Naive thymus-derived CD4-positive, alpha-beta T cell (primary cell): ENCODE data around the gene TXNDC5. TPM values are rescaled to one million over a fixed set of nuclear protein-coding genes. Genes with fewer than 3 reads are reported as not detected.

ENCODE experiments used
- ATAC-seq: fragments of 150-1000 bp; cut with Tn5 transposase; 2 replicates; pipeline ENCODE4 v1.10.0; 2021; ENCODE audit warnings: mild to moderate bottlenecking, moderate library complexity
- CTCF ChIA-PET: fragments of 350-600 bp; sonication (Branson Sonifier 250); formaldehyde crosslinking; loops from one replicate; lab custom pipeline; 2021; ENCODE audit warnings: antibody characterized with exemption; lab: Charles Lee
- POLR2A ChIA-PET: fragments of 350-600 bp; sonication (Branson Sonifier 250); formaldehyde crosslinking; loops from one replicate; lab custom pipeline; 2021; ENCODE audit warnings: antibody characterized with exemption, inconsistent platforms; lab: Charles Lee
- DNase-seq, 9 donors: peaks; one replicate each; pipeline versions ENCODE4 v3.0.0 to v3.0.0-alpha.2; 2020 to 2022; ENCODE audit warnings: mixed read lengths in 1 of 9
- H3K27ac ChIP-seq: one replicate; pipeline ENCODE4 v1.7.0; 2013; ENCODE audit warnings: mild to moderate bottlenecking, low read depth, low read length, moderate library complexity
- H3K27me3 ChIP-seq, 2 donors: one replicate each; pipeline ENCODE4 v1.7.0; 2013; ENCODE audit warnings: low read length in 2 of 2, mild to moderate bottlenecking in 2 of 2, moderate library complexity in 2 of 2; ENCODE audit not compliant: control insufficient read depth in 2 of 2, insufficient read depth in 2 of 2
- H3K36me3 ChIP-seq, 3 experiments: 1 replicate in 2 of 3; 2 replicates in 1 of 3; pipeline ENCODE4 v1.7.0; 2013; ENCODE audit warnings: low read length in 3 of 3, mild to moderate bottlenecking in 3 of 3, moderate library complexity in 1 of 3; ENCODE audit not compliant: insufficient read depth in 3 of 3, control insufficient read depth in 2 of 3
- H3K4me1 ChIP-seq, 2 donors: one replicate each; pipeline ENCODE4 v1.7.0; 2013; ENCODE audit warnings: low read length in 2 of 2, mild to moderate bottlenecking in 2 of 2, moderate library complexity in 1 of 2; ENCODE audit not compliant: control insufficient read depth in 2 of 2, insufficient read depth in 2 of 2
- H3K4me3 ChIP-seq: 2 replicates; pipeline ENCODE4 v1.7.0; 2013; ENCODE audit warnings: mild to moderate bottlenecking, low read length
- H3K9me3 ChIP-seq, 3 experiments: 1 replicate in 2 of 3; 2 replicates in 1 of 3; pipeline ENCODE4 v1.7.0; 2013; ENCODE audit warnings: low read length in 3 of 3; ENCODE audit not compliant: control insufficient read depth in 2 of 3
- H3K27ac Mint-ChIP-seq, 9 donors: one replicate each; pipeline ENCODE4 v1.8.0; 2020 to 2022; ENCODE audit warnings: mixed read lengths in 9 of 9, mild to moderate bottlenecking in 8 of 9, moderate library complexity in 5 of 9, inconsistent platforms in 2 of 9
- H3K27me3 Mint-ChIP-seq, 5 donors: one replicate each; pipeline ENCODE4 v1.8.0; 2021 to 2022; ENCODE audit warnings: mixed read lengths in 5 of 5, mild to moderate bottlenecking in 1 of 5
- H3K36me3 Mint-ChIP-seq, 5 donors: one replicate each; pipeline ENCODE4 v1.8.0; 2020 to 2022; ENCODE audit warnings: mixed read lengths in 5 of 5, mild to moderate bottlenecking in 3 of 5, inconsistent platforms in 1 of 5
- H3K4me1 Mint-ChIP-seq, 7 donors: one replicate each; pipeline ENCODE4 v1.8.0; 2020 to 2022; ENCODE audit warnings: mixed read lengths in 7 of 7, mild to moderate bottlenecking in 3 of 7, inconsistent platforms in 1 of 7
- H3K4me3 Mint-ChIP-seq, 10 donors: one replicate each; pipeline ENCODE4 v1.8.0; 2020 to 2022; ENCODE audit warnings: mild to moderate bottlenecking in 10 of 10, mixed read lengths in 10 of 10, moderate library complexity in 6 of 10, inconsistent platforms in 2 of 10
- H3K9me3 Mint-ChIP-seq, 11 donors: one replicate each; pipeline ENCODE4 v1.8.0; 2020 to 2022; ENCODE audit warnings: mixed read lengths in 11 of 11, mild to moderate bottlenecking in 4 of 11, inconsistent platforms in 1 of 11, moderate library complexity in 1 of 11
- intact Hi-C, 2 donors: fragments of 100-400 bp; cut with micrococcal nuclease; formaldehyde crosslinking; loops; one replicate each; pipeline ENCODE4 v1.15.1; 2023
- polyA plus RNA-seq, 2 donors: library from polyadenylated mRNA; unstranded; fragments of 300-500 nt; fragmentation: Illumina TruSeq; gene quantifications; one replicate each; pipeline ENCODE4 v1.2.3, GENCODE V29; 2021
- total RNA-seq, 6 experiments: library from RNA in 5 of 6; stranded (reverse) in 5 of 6; gene quantifications; 1 replicate in 5 of 6; 2 replicates in 1 of 6; pipeline ENCODE4 v1.2.3 and lab custom pipeline; 2021 to 2026

Gene TXNDC5
- total and polyA plus RNA-seq, 7 experiments from 2014 or later = 11.5 to 48.6 (median 21.4) TPM

DNA sequence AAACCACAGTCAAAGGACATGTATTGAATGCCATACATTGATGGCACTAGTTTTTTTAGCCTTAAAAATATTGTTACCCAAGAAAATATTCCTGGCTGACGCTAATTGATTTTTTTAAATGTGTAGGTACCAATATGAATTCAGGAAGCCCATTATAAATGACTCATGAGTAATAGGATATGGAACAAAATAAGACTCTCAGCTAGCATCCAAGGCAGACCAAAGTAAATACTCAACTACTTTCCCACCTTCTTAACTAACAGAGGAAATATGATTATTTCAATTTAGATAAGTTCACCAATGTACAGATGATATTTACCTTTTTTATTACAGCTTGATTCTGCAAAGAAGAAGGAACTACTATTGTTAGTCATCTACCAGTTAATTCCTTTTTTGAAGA, 43.2 kb upstream of the TXNDC5 start:
- Mint-ChIP-seq H3K36me3 (peaks cover 0 to 11% (median 7%) of the 10 kb centered on the region in 5 donors), H3K27ac (no peak overlapping the region), H3K4me3 (no peak overlapping the region), H3K9me3 (peaks cover 0 to 20% (median 6%) of the 10 kb centered on the region in 11 donors), H3K4me1 (no peaks in the 10 kb centered on the region), H3K27me3 (peaks cover 0 to 26% (median 15%) of the 10 kb centered on the region in 5 donors)
- ATAC-seq (no peak), DNase-seq (no peak)
- no peak overlapping the region for H3K4me3 ChIP-seq
- ChIA-PET CTCF (no interaction called here), POLR2A (no interaction called here)
- H3K27ac ChIP-seq = no peak overlapping the region
- intact Hi-C loops = no loop called here
- H3K9me3 ChIP-seq = no peaks in the 10 kb centered on the region
- no peaks in the 10 kb centered on the region for H3K4me1 ChIP-seq
- no peaks in the 10 kb centered on the region for H3K27me3 ChIP-seq
- H3K36me3 ChIP-seq = no peaks in the 10 kb centered on the region

DNA sequence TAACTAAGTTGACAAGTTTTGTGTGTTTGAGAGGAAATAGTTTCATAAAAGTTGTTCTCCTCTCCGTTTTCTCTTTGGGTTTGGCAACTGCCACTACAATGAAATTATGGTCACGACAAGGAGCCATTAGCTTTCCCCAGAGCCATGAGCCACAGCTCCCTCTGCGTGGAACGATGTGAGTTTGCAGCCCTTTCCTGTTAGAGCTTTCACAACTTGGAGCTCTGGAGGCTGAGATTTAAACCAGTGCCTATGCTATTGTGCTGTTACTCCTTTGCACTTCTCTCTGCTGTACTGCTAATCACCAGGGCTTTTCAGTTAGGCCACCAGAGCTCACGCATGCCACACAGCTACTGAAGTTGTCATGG, 29.3 kb upstream of the TXNDC5 start:
- DNase-seq (no peak), ATAC-seq (no peak)
- POLR2A ChIA-PET = no interaction called here
- H3K4me3 Mint-ChIP-seq = no peak overlapping the region
- no peaks in the 10 kb centered on the region for H3K9me3 ChIP-seq
- CTCF ChIA-PET = no interaction called here
- no peak overlapping the region for H3K27ac Mint-ChIP-seq
- no peaks in the 10 kb centered on the region for H3K4me1 ChIP-seq
- H3K27me3 Mint-ChIP-seq = peaks cover 0 to 15% (median 13%) of the 10 kb centered on the region in 5 donors
- peaks cover 0 to 13% (median 0%) of the 10 kb centered on the region in 11 donors for H3K9me3 Mint-ChIP-seq
- no peaks in the 10 kb centered on the region for H3K27me3 ChIP-seq
- H3K4me1 Mint-ChIP-seq = no peaks in the 10 kb centered on the region
- no peaks in the 10 kb centered on the region for H3K36me3 ChIP-seq
- intact Hi-C loops = no loop called here
- peaks cover 0 to 6% (median 0%) of the 10 kb centered on the region in 5 donors for H3K36me3 Mint-ChIP-seq
- H3K4me3 ChIP-seq = no peak overlapping the region
- H3K27ac ChIP-seq = no peak overlapping the region

DNA sequence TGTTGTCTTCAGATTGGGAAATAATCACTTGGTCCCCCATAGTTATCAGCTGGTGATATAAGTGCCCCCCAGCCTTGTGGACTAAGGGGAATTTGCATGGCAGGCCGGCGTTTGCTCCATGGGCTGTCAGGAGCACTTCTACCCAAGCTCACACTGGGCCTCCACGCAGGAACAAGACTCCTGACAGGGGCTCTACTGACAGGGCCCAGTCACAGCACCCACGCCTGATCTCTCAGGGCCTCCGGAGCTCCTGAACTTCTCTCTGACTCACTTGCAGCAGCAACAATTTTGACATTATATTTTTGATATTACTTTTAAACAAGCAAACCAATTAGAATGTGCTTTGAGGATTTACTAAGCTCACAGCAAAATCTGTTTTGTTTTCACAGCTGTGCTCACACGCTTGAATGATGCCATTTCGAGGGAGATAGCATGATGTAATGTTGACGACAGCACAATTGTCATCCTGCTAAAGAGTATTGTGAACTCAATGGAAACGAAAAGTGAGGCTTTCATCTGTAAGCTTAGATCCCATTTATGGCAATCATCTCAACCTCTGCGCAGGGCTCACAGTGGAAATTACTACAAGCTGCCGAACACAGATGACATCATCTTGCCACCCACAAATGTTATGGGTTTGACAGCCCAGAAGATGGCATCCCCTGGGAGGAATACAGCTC, 28.7 kb upstream of the TXNDC5 start:
- ATAC-seq (no peak), DNase-seq (no peak)
- H3K27ac Mint-ChIP-seq = no peak overlapping the region
- no peak overlapping the region for H3K27ac ChIP-seq
- H3K4me1 ChIP-seq = no peaks in the 10 kb centered on the region
- ChIA-PET CTCF (no interaction called here), POLR2A (no interaction called here)
- peaks cover 0 to 6% (median 0%) of the 10 kb centered on the region in 5 donors for H3K36me3 Mint-ChIP-seq
- H3K4me3 Mint-ChIP-seq = no peak overlapping the region
- peaks cover 0 to 18% (median 15%) of the 10 kb centered on the region in 5 donors for H3K27me3 Mint-ChIP-seq
- no peaks in the 10 kb centered on the region for H3K4me1 Mint-ChIP-seq
- no peaks in the 10 kb centered on the region for H3K9me3 ChIP-seq
- no peak overlapping the region for H3K4me3 ChIP-seq
- no peaks in the 10 kb centered on the region for H3K36me3 ChIP-seq
- H3K27me3 ChIP-seq = no peaks in the 10 kb centered on the region
- intact Hi-C loops = no loop called here
- peaks cover 0 to 13% (median 0%) of the 10 kb centered on the region in 11 donors for H3K9me3 Mint-ChIP-seq

DNA sequence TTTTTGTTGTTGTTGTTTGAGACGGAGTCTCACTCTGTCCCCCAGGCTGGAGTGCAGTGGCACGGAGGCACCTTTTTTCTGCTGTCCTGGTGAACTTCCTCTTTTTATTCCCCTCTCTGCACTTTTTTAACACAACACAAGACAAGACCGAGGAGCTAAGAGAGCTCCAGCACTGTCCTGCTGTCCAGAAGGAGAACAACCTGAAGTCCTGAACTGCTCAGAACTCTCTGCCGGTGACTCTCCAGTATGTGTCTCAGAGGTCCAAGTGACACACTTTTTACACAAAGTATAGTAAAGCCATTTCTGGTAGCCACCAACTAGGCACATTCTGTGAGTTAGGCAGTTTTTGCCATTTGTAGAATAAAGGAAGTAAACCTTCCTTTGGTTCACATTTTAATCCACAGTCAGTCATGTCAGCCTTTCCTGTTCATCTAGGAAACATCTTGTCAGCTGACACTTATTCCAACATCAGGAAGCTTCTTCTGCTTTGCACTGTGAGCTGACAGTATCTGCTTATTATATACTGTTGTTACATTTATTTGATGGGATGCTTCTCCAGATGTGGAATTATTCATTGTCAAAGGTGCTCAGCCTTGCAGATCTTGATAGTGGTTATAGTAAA, 28.1 kb upstream of the TXNDC5 start:
- H3K36me3 Mint-ChIP-seq = peaks cover 0 to 6% (median 0%) of the 10 kb centered on the region in 5 donors
- DNase-seq (no peak), ATAC-seq (peak; percentile 41)
- POLR2A ChIA-PET = no interaction called here
- no peaks in the 10 kb centered on the region for H3K9me3 ChIP-seq
- CTCF ChIA-PET = no interaction called here
- no peak overlapping the region for H3K4me3 Mint-ChIP-seq
- peaks cover 0 to 13% (median 0%) of the 10 kb centered on the region in 11 donors for H3K9me3 Mint-ChIP-seq
- H3K4me1 ChIP-seq = no peaks in the 10 kb centered on the region
- no peak overlapping the region for H3K4me3 ChIP-seq
- H3K27me3 ChIP-seq = no peaks in the 10 kb centered on the region
- no peaks in the 10 kb centered on the region for H3K36me3 ChIP-seq
- H3K27ac Mint-ChIP-seq = no peak overlapping the region
- H3K27me3 Mint-ChIP-seq = peaks cover 0 to 19% (median 15%) of the 10 kb centered on the region in 5 donors
- intact Hi-C loops = no loop called here
- no peak overlapping the region for H3K27ac ChIP-seq
- H3K4me1 Mint-ChIP-seq = no peaks in the 10 kb centered on the region

DNA sequence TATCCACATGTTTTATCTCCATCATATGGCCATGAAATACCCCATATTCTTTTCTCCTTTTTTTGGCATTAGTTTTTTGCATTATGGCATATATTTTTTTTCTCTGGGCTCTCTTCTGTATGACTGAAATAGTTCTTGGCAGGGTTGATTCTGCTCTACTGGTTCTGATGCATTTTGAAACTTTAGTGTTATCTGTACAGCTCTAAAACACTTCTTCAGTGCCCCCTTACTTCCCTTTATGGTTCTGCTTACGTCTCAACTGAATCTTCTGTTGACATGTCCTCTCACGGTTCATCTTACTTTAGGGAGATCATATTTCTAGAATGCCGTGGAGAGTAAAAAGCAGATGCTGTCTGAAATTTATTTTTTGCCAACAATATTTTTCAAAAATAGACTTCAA, 23.2 kb upstream of the TXNDC5 start:
- no peaks in the 10 kb centered on the region for H3K4me1 ChIP-seq
- H3K36me3 ChIP-seq = no peaks in the 10 kb centered on the region
- DNase-seq (no peak), ATAC-seq (peak; percentile 41)
- POLR2A ChIA-PET = no interaction called here
- no peak overlapping the region for H3K27ac Mint-ChIP-seq
- no peaks in the 10 kb centered on the region for H3K27me3 ChIP-seq
- peaks cover 5 to 14% (median 11%) of the 10 kb centered on the region in 5 donors for H3K27me3 Mint-ChIP-seq
- no peak overlapping the region for H3K27ac ChIP-seq
- no peaks in the 10 kb centered on the region for H3K4me1 Mint-ChIP-seq
- intact Hi-C loops = no loop called here
- H3K9me3 ChIP-seq = no peaks in the 10 kb centered on the region
- no peaks in the 10 kb centered on the region for H3K36me3 Mint-ChIP-seq
- CTCF ChIA-PET = no interaction called here
- peaks cover 0 to 5% (median 0%) of the 10 kb centered on the region in 11 donors for H3K9me3 Mint-ChIP-seq
- H3K4me3 Mint-ChIP-seq = no peak overlapping the region
- no peak overlapping the region for H3K4me3 ChIP-seq

DNA sequence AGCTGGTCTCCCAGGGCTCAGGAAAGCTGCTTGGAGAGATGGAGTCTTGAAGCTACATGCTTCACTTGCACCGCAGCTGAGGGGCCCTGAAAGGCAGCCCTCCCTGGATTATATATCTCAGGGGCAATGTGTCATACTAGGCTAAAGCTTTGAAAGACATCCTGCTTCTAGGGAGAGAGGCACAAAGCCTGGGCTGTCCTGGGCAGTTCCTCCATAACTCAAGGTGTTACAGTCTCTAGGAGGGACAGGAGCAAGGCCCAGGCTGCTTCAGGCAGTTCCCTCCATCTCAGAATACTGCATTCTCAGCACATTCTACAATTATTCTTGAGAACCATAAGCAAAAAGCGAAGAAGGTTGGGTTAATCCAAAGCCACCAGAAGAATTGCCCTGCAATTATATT, 22.0 kb upstream of the TXNDC5 start:
- DNase-seq (no peak), ATAC-seq (no peak)
- peaks cover 11 to 21% (median 11%) of the 10 kb centered on the region in 5 donors for H3K27me3 Mint-ChIP-seq
- no peaks in the 10 kb centered on the region for H3K4me1 Mint-ChIP-seq
- no peaks in the 10 kb centered on the region for H3K36me3 ChIP-seq
- no peak overlapping the region for H3K4me3 ChIP-seq
- ChIA-PET CTCF (no interaction called here), POLR2A (no interaction called here)
- no peaks in the 10 kb centered on the region for H3K9me3 ChIP-seq
- H3K27ac Mint-ChIP-seq = no peak overlapping the region
- no peaks in the 10 kb centered on the region for H3K27me3 ChIP-seq
- H3K4me3 Mint-ChIP-seq = no peak overlapping the region
- no peaks in the 10 kb centered on the region for H3K4me1 ChIP-seq
- no peak overlapping the region for H3K27ac ChIP-seq
- peaks cover 0 to 7% (median 0%) of the 10 kb centered on the region in 11 donors for H3K9me3 Mint-ChIP-seq
- intact Hi-C loops = no loop called here
- H3K36me3 Mint-ChIP-seq = no peaks in the 10 kb centered on the region

DNA sequence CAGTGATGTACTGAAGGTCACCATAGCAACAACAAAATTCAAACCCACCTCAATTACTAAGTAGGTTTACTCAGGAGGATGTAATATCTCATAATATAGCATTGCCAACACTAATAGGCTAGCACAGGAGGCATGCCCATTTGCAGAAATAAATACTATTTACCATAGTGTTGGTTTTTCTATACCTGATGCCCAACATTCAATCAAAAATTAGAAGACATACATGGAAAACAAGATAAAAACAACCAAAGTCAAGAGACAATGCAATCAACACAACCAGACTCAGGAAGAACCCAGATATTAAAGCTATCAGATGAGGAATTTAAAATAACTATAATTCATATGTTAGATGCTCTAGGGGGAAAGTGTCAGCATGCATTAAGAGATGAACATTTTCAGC, 14.3 kb upstream of the TXNDC5 start:
- no peaks in the 10 kb centered on the region for H3K4me1 Mint-ChIP-seq
- intact Hi-C loops = no loop called here
- peaks cover 2 to 32% (median 21%) of the 10 kb centered on the region in 11 donors for H3K9me3 Mint-ChIP-seq
- H3K27ac Mint-ChIP-seq = no peak overlapping the region
- ChIA-PET POLR2A (no interaction called here), CTCF (no interaction called here)
- H3K4me1 ChIP-seq = no peaks in the 10 kb centered on the region
- no peak for ATAC-seq
- peaks cover 15 to 38% (median 20%) of the 10 kb centered on the region in 5 donors for H3K27me3 Mint-ChIP-seq
- H3K36me3 Mint-ChIP-seq = peaks cover 0 to 20% (median 3%) of the 10 kb centered on the region in 5 donors
- H3K4me3 ChIP-seq = no peak overlapping the region
- no peaks in the 10 kb centered on the region for H3K27me3 ChIP-seq
- H3K4me3 Mint-ChIP-seq = no peak overlapping the region
- DNase-seq = no peak
- no peak overlapping the region for H3K27ac ChIP-seq
- peaks cover 0 to 11% (median 0%) of the 10 kb centered on the region in 3 experiments for H3K9me3 ChIP-seq
- no peaks in the 10 kb centered on the region for H3K36me3 ChIP-seq
